ENCODE data around the gene PDCD2L.

The PDCD2L gene

GRCh38 chr19:34430738-34431625 is 26.8 kb downstream of the PDCD2L start:
- peak overlapping the region; percentile 69 for H3K27ac Mint-ChIP-seq
- H3K4me1 Mint-ChIP-seq = peaks cover 42% of the 10 kb centered on the region
- H3K36me3 Mint-ChIP-seq (ENCODE audit: low read depth) = peaks cover 42% of the 10 kb centered on the region
- no peaks in the 10 kb centered on the region for H3K27me3 Mint-ChIP-seq (ENCODE audit: low read depth, poor library complexity)
- peak overlapping the region; percentile 78 for H3K4me3 Mint-ChIP-seq
- peak; percentile 20 for DNase-seq
- no peaks in the 10 kb centered on the region for H3K9me3 Mint-ChIP-seq
- peak; percentile 62 for TF ChIP-seq CTCF (IDR thresholded peaks at IDR 0.05)

- Mint-ChIP-seq H3K36me3 (ENCODE audit: low read depth) (peaks cover 51% of the 10 kb centered on the region), H3K27me3 (ENCODE audit: low read depth, poor library complexity) (no peaks in the 10 kb centered on the region), H3K9me3 (no peaks in the 10 kb centered on the region), H3K27ac (peak overlapping the region; percentile 75), H3K4me1 (peaks cover 42% of the 10 kb centered on the region), H3K4me3 (no peak overlapping the region)
- no peak for TF ChIP-seq CTCF (IDR thresholded peaks at IDR 0.05)
- no peak for DNase-seq
These were observed 27.6 kb downstream of the PDCD2L start for GRCh38 chr19:34431681-34432402.

- no peaks in the 10 kb centered on the region for H3K9me3 Mint-ChIP-seq
- H3K27ac Mint-ChIP-seq = peak overlapping the region; percentile 75
- peaks cover 56% of the 10 kb centered on the region for H3K36me3 Mint-ChIP-seq (ENCODE audit: low read depth)
- peaks cover 40% of the 10 kb centered on the region for H3K4me1 Mint-ChIP-seq
- DNase-seq = peak; percentile 10
- TF ChIP-seq CTCF (IDR thresholded peaks at IDR 0.05) = no peak
- no peak overlapping the region for H3K4me3 Mint-ChIP-seq
- no peaks in the 10 kb centered on the region for H3K27me3 Mint-ChIP-seq (ENCODE audit: low read depth, poor library complexity)
These were observed 28.6 kb downstream of the PDCD2L start for GRCh38 chr19:34432797-34433196.

- no peak overlapping the region for H3K4me3 Mint-ChIP-seq
- no peaks in the 10 kb centered on the region for H3K9me3 Mint-ChIP-seq
- no peaks in the 10 kb centered on the region for H3K27me3 Mint-ChIP-seq (ENCODE audit: low read depth, poor library complexity)
- peaks cover 10% of the 10 kb centered on the region for H3K4me1 Mint-ChIP-seq
- H3K27ac Mint-ChIP-seq = no peak overlapping the region
- DNase-seq = no peak
- no peak for TF ChIP-seq CTCF (IDR thresholded peaks at IDR 0.05)
- H3K36me3 Mint-ChIP-seq (ENCODE audit: low read depth) = peaks cover 79% of the 10 kb centered on the region
These were observed 32.5 kb downstream of the PDCD2L start for GRCh38 chr19:34436716-34437115.

GRCh38 chr19:34448191-34448590 is 44.0 kb downstream of the PDCD2L start:
- Mint-ChIP-seq H3K4me3 (no peak overlapping the region), H3K27me3 (ENCODE audit: low read depth, poor library complexity) (peaks cover 3% of the 10 kb centered on the region), H3K36me3 (ENCODE audit: low read depth) (peaks cover 81% of the 10 kb centered on the region), H3K4me1 (no peaks in the 10 kb centered on the region), H3K9me3 (no peaks in the 10 kb centered on the region), H3K27ac (peak overlapping the region; percentile 62)
- TF ChIP-seq CTCF (IDR thresholded peaks at IDR 0.05) = no peak
- DNase-seq = no peak
